Sigmoid colon (tissue), 7 donors: ENCODE data around the gene PIGV. TPM values are rescaled to one million over a fixed set of nuclear protein-coding genes. Genes with fewer than 3 reads are reported as not detected.
"Not testable (repeated sequence)": the region's sequence is repeated elsewhere in the genome, so short reads cannot be mapped to it uniquely, and the experiment has no call there.

ENCODE experiments used
- DNase-seq: peaks from one replicate; pipeline ENCODE4 v3.0.0-alpha.2; 2019
- H3K27ac ChIP-seq, 4 donors: fragments of 200-600 bp; sonication (generic); one replicate each; pipeline ENCODE4 v1.5.1; 2016 to 2019; ENCODE audit warnings: mild to moderate bottlenecking in 1 of 4
- H3K27me3 ChIP-seq, 3 donors: fragments of 200-600 bp; sonication (generic); one replicate each; pipeline ENCODE4 v1.5.1; 2019; ENCODE audit warnings: mild to moderate bottlenecking in 1 of 3
- H3K36me3 ChIP-seq, 4 donors: fragments of 200-600 bp; sonication (generic); one replicate each; pipeline ENCODE4 v1.5.1; 2016 to 2019
- H3K4me1 ChIP-seq, 4 donors: fragments of 200-600 bp; sonication (generic); one replicate each; pipeline ENCODE4 v1.5.1; 2017 to 2019
- H3K4me3 ChIP-seq, 4 donors: fragments of 200-600 bp; sonication (generic); one replicate each; pipeline ENCODE4 v1.5.1; 2017 to 2019; ENCODE audit warnings: mild to moderate bottlenecking in 2 of 4, moderate library complexity in 1 of 4
- H3K9me3 ChIP-seq, 4 donors: fragments of 200-600 bp in 3 of 4; sonication (generic) in 3 of 4; one replicate each; pipeline versions ENCODE4 v1.5.1 to v1.6.1; 2013 to 2019
- CTCF ChIP-seq, 4 experiments: fragments of 450-650 bp in 3 of 4; fragments of 200-600 bp in 1 of 4; IDR thresholded peaks; one replicate each; pipeline ENCODE4 v1.5.1; 2016 to 2019; ENCODE audit warnings: antibody characterized with exemption in 4 of 4, mild to moderate bottlenecking in 3 of 4, moderate library complexity in 2 of 4
- EP300 ChIP-seq, 4 donors: sonication (generic); formaldehyde crosslinking; IDR thresholded peaks; one replicate each; pipeline ENCODE4 v1.6.1; 2017; ENCODE audit warnings: antibody characterized with exemption in 4 of 4
- POLR2A ChIP-seq, 2 donors: fragments of 450-650 bp; IDR thresholded peaks; one replicate each; pipeline ENCODE4 v1.6.1; 2016; ENCODE audit warnings: antibody characterized with exemption in 2 of 2, mild to moderate bottlenecking in 2 of 2, moderate library complexity in 2 of 2
- POLR2AphosphoS5 ChIP-seq, 4 donors: sonication (generic); formaldehyde crosslinking; IDR thresholded peaks; one replicate each; pipeline ENCODE4 v1.6.1; 2017; ENCODE audit warnings: antibody characterized with exemption in 4 of 4
- WGBS, 2 donors: extraction: QIAGEN DNeasy Blood & Tissue Kit; methylation state at CpG; one replicate each; pipeline ENCODE4 v1.1.7; 2013; 5-methylcytosine and 5-hydroxymethylcytosine counted together
- intact Hi-C: fragments of 100-400 bp; cut with DNase I; formaldehyde crosslinking; loops from one replicate; pipeline ENCODE4 v1.15.1; 2023
- polyA plus RNA-seq, 3 donors: library from polyadenylated mRNA; stranded (reverse); fragments of 200-250 nt; gene quantifications; one replicate each; pipeline ENCODE4 v1.2.3, GENCODE V29; 2013
- total RNA-seq, 4 donors: library from RNA; depleted of rRNA; stranded (reverse); fragments of >200 nt; gene quantifications; one replicate each; pipeline ENCODE4 v1.1.0, GENCODE V29; 2016
- donor health status: healthy with polysubstance abuse.
- donor health status: Bipolar disorder and iron deficiency.
- donor health status: healthy.

The PIGV gene
- total and polyA plus RNA-seq, 7 donors = 5.1 to 24.9 (median 11.5) TPM

GRCh38 chr1:26799479-26800142, 11.9 kb downstream of the PIGV start:
- peak overlapping the region in 1 of 4 donors; percentile 5 for H3K4me3 ChIP-seq

GRCh38 chr1:26803932-26804331, 16.2 kb downstream of the PIGV start:
- intact Hi-C loops, H3K4me3 ChIP-seq, H3K27ac ChIP-seq, H3K9me3 ChIP-seq, H3K36me3 ChIP-seq, DNase-seq, H3K27me3 ChIP-seq: not testable (repeated sequence)
- WGBS, 2 donors = 96 to 98% methylated on average over 30 to 32 of the region's 36 CpGs
- peaks cover 0 to 23% (median 19%) of the 10 kb centered on the region in 4 donors for H3K4me1 ChIP-seq

More at GRCh38 chr1:26799479-26800142, 11.9 kb downstream of the PIGV start:
- peak; percentile 94 for DNase-seq
- WGBS, 2 donors = 12 to 49% methylated on average over 5 of the region's 5 CpGs
- H3K27ac ChIP-seq = peak overlapping the region; percentile 69 to 82 (median 78)
- intact Hi-C loops = no loop called here
- no peaks in the 10 kb centered on the region for H3K27me3 ChIP-seq
- peaks cover 0 to 28% (median 23%) of the 10 kb centered on the region in 4 donors for H3K4me1 ChIP-seq
- no peaks in the 10 kb centered on the region for H3K9me3 ChIP-seq
- H3K36me3 ChIP-seq = peaks cover 0 to 11% (median 6%) of the 10 kb centered on the region in 4 donors
- no peak for TF ChIP-seq POLR2A (IDR thresholded peaks at IDR 0.05)
- TF ChIP-seq CTCF (IDR thresholded peaks at IDR 0.05) = no peak
- peak; percentile 10 to 81 (median 64) for TF ChIP-seq POLR2AphosphoS5 (IDR thresholded peaks at IDR 0.05)
- TF ChIP-seq EP300 (IDR thresholded peaks at IDR 0.05) = peak in 1 of 4 donors; percentile 8

- DNase-seq = peak; percentile 73
- H3K9me3 ChIP-seq, H3K27me3 ChIP-seq, H3K4me1 ChIP-seq, H3K27ac ChIP-seq, H3K36me3 ChIP-seq, H3K4me3 ChIP-seq: not testable (repeated sequence)
- TF ChIP-seq CTCF (IDR thresholded peaks at IDR 0.05) = peak; percentile 42 to 72 (median 64)
- 53 to 59% methylated on average over 11 of the region's 11 CpGs for WGBS, 2 donors
- intact Hi-C loops = loop anchor here (2.0 kb wide), 1 partner anchor 67 kb away; no protein-coding TSS in a partner anchor
These were observed 22.4 kb downstream of the PIGV start for GRCh38 chr1:26810105-26810504.

GRCh38 chr1:26811057-26811456, 23.3 kb downstream of the PIGV start:
- WGBS, 2 donors = 73 to 80% methylated on average over 4 of the region's 4 CpGs
- Histone ChIP-seq H3K36me3 (no peaks in the 10 kb centered on the region), H3K4me1 (peaks cover 0 to 3% (median 0%) of the 10 kb centered on the region in 4 donors), H3K27me3 (no peaks in the 10 kb centered on the region), H3K9me3 (no peaks in the 10 kb centered on the region), H3K4me3 (no peak overlapping the region), H3K27ac (no peak overlapping the region)
- DNase-seq = no peak
- TF ChIP-seq POLR2AphosphoS5 (IDR thresholded peaks at IDR 0.05) = no peak
- no peak for TF ChIP-seq EP300 (IDR thresholded peaks at IDR 0.05)
- TF ChIP-seq CTCF (IDR thresholded peaks at IDR 0.05) = no peak
- no peak for TF ChIP-seq POLR2A (IDR thresholded peaks at IDR 0.05)
- intact Hi-C loops = loop anchor here (2.0 kb wide), 1 partner anchor 66 kb away; no protein-coding TSS in a partner anchor

- H3K27me3 ChIP-seq = no peaks in the 10 kb centered on the region
- DNase-seq = no peak
- no peak overlapping the region for H3K27ac ChIP-seq
- H3K4me3 ChIP-seq = no peak overlapping the region
- no peaks in the 10 kb centered on the region for H3K36me3 ChIP-seq
- no peaks in the 10 kb centered on the region for H3K9me3 ChIP-seq
- H3K4me1 ChIP-seq = peaks cover 0 to 3% (median 0%) of the 10 kb centered on the region in 4 donors
- intact Hi-C loops = loop anchor here (2.0 kb wide), 1 partner anchor 65 kb away; no protein-coding TSS in a partner anchor
- TF ChIP-seq EP300 (IDR thresholded peaks at IDR 0.05) (no peak), POLR2AphosphoS5 (IDR thresholded peaks at IDR 0.05) (no peak), POLR2A (IDR thresholded peaks at IDR 0.05) (no peak), CTCF (IDR thresholded peaks at IDR 0.05) (no peak)
These were observed 24.0 kb downstream of the PIGV start for GRCh38 chr1:26811708-26812107.
